Measurements from ENCODE around the gene EID2B.

The EID2B gene

GRCh38 chr19:39550197-39550596 is 17.5 kb upstream of the EID2B start:
- no peak overlapping the region for H2AFZ ChIP-seq (ENCODE audit: low read length, unreplicated experiment)
- H3K79me2 ChIP-seq (ENCODE audit: control insufficient read depth, insufficient read depth, low read length, unreplicated experiment): no peaks in the 10 kb centered on the region
- no peak overlapping the region for H3K27ac ChIP-seq (ENCODE audit: low read depth, low read length)
- no peaks in the 10 kb centered on the region for H3K4me1 ChIP-seq (ENCODE audit: control insufficient read depth, insufficient read depth, low read length, unreplicated experiment)
- no peaks in the 10 kb centered on the region for H3K36me3 ChIP-seq (ENCODE audit: insufficient read depth, low read length)
- H3K4me3 ChIP-seq (ENCODE audit: low read depth, low read length): no peak overlapping the region
- peaks cover 21% of the 10 kb centered on the region for H3K27me3 ChIP-seq (ENCODE audit: insufficient read depth, low read length)

- Histone ChIP-seq H3K79me2 (ENCODE audit: control insufficient read depth, insufficient read depth, low read length, unreplicated experiment) (no peaks in the 10 kb centered on the region), H3K4me3 (ENCODE audit: low read depth, low read length) (no peak overlapping the region), H3K4me1 (ENCODE audit: control insufficient read depth, insufficient read depth, low read length, unreplicated experiment) (no peaks in the 10 kb centered on the region), H3K27me3 (ENCODE audit: insufficient read depth, low read length) (peaks cover 10% of the 10 kb centered on the region), H3K27ac (ENCODE audit: low read depth, low read length) (no peak overlapping the region), H2AFZ (ENCODE audit: low read length, unreplicated experiment) (no peak overlapping the region), H3K36me3 (ENCODE audit: insufficient read depth, low read length) (no peaks in the 10 kb centered on the region)
These were observed 13.9 kb upstream of the EID2B start for GRCh38 chr19:39546599-39546998.

GRCh38 chr19:39544911-39545310 is 12.3 kb upstream of the EID2B start:
- Histone ChIP-seq H2AFZ (ENCODE audit: low read length, unreplicated experiment) (no peak overlapping the region), H3K4me3 (ENCODE audit: low read depth, low read length) (no peak overlapping the region), H3K27ac (ENCODE audit: low read depth, low read length) (no peak overlapping the region)

GRCh38 chr19:39544226-39544903 is 11.7 kb upstream of the EID2B start:
- H3K4me1 ChIP-seq (ENCODE audit: control insufficient read depth, insufficient read depth, low read length, unreplicated experiment): peaks cover 5% of the 10 kb centered on the region
- H3K79me2 ChIP-seq (ENCODE audit: control insufficient read depth, insufficient read depth, low read length, unreplicated experiment): no peaks in the 10 kb centered on the region
- no peaks in the 10 kb centered on the region for H3K36me3 ChIP-seq (ENCODE audit: insufficient read depth, low read length)
- no peak overlapping the region for H3K4me3 ChIP-seq (ENCODE audit: low read depth, low read length)
- peaks cover 10% of the 10 kb centered on the region for H3K27me3 ChIP-seq (ENCODE audit: insufficient read depth, low read length)
- no peak overlapping the region for H3K27ac ChIP-seq (ENCODE audit: low read depth, low read length)
- H2AFZ ChIP-seq (ENCODE audit: low read length, unreplicated experiment): no peak overlapping the region

More at GRCh38 chr19:39544911-39545310, 12.3 kb upstream of the EID2B start:
- Histone ChIP-seq H3K79me2 (ENCODE audit: control insufficient read depth, insufficient read depth, low read length, unreplicated experiment) (no peaks in the 10 kb centered on the region), H3K27me3 (ENCODE audit: insufficient read depth, low read length) (peaks cover 10% of the 10 kb centered on the region), H3K4me1 (ENCODE audit: control insufficient read depth, insufficient read depth, low read length, unreplicated experiment) (peaks cover 5% of the 10 kb centered on the region), H3K36me3 (ENCODE audit: insufficient read depth, low read length) (no peaks in the 10 kb centered on the region)

- Histone ChIP-seq H3K4me1 (ENCODE audit: control insufficient read depth, insufficient read depth, low read length, unreplicated experiment) (peaks cover 5% of the 10 kb centered on the region), H3K4me3 (ENCODE audit: low read depth, low read length) (no peak overlapping the region), H3K27me3 (ENCODE audit: insufficient read depth, low read length) (peaks cover 10% of the 10 kb centered on the region), H3K36me3 (ENCODE audit: insufficient read depth, low read length) (no peaks in the 10 kb centered on the region), H2AFZ (ENCODE audit: low read length, unreplicated experiment) (no peak overlapping the region), H3K79me2 (ENCODE audit: control insufficient read depth, insufficient read depth, low read length, unreplicated experiment) (peaks cover 8% of the 10 kb centered on the region), H3K27ac (ENCODE audit: low read depth, low read length) (no peak overlapping the region)
These were observed 10.8 kb upstream of the EID2B start for GRCh38 chr19:39543477-39543857.

- Histone ChIP-seq H3K4me1 (ENCODE audit: control insufficient read depth, insufficient read depth, low read length, unreplicated experiment) (peaks cover 10% of the 10 kb centered on the region), H3K27me3 (ENCODE audit: insufficient read depth, low read length) (peaks cover 10% of the 10 kb centered on the region), H3K79me2 (ENCODE audit: control insufficient read depth, insufficient read depth, low read length, unreplicated experiment) (peaks cover 13% of the 10 kb centered on the region), H2AFZ (ENCODE audit: low read length, unreplicated experiment) (no peak overlapping the region), H3K36me3 (ENCODE audit: insufficient read depth, low read length) (no peaks in the 10 kb centered on the region), H3K27ac (ENCODE audit: low read depth, low read length) (no peak overlapping the region), H3K4me3 (ENCODE audit: low read depth, low read length) (no peak overlapping the region)
These were observed 9.6 kb upstream of the EID2B start for GRCh38 chr19:39542206-39542605.

- Histone ChIP-seq H2AFZ (ENCODE audit: low read length, unreplicated experiment) (peak overlapping the region; percentile 83), H3K27me3 (ENCODE audit: insufficient read depth, low read length) (no peaks in the 10 kb centered on the region), H3K4me1 (ENCODE audit: control insufficient read depth, insufficient read depth, low read length, unreplicated experiment) (peaks cover 10% of the 10 kb centered on the region), H3K4me3 (ENCODE audit: low read depth, low read length) (peak overlapping the region; percentile 77), H3K79me2 (ENCODE audit: control insufficient read depth, insufficient read depth, low read length, unreplicated experiment) (peaks cover 13% of the 10 kb centered on the region), H3K36me3 (ENCODE audit: insufficient read depth, low read length) (no peaks in the 10 kb centered on the region), H3K27ac (ENCODE audit: low read depth, low read length) (no peak overlapping the region)
These were observed 7.7 kb upstream of the EID2B start for GRCh38 chr19:39540333-39540673.

GRCh38 chr19:39539518-39540332 is 7.1 kb upstream of the EID2B start, which contains the start of gene EID2:
EID2 (minus strand) TSS chr19:39540161; CDS start chr19:39540079, 82 bp downstream.
- H2AFZ ChIP-seq (ENCODE audit: low read length, unreplicated experiment): peak within 1 kb of the TSS; percentile 83

GRCh38 chr19:39539165-39539517 is 6.5 kb upstream of the EID2B start:
- peak overlapping the region; percentile 55 for H2AFZ ChIP-seq (ENCODE audit: low read length, unreplicated experiment)
- no peak overlapping the region for H3K27ac ChIP-seq (ENCODE audit: low read depth, low read length)
- H3K79me2 ChIP-seq (ENCODE audit: control insufficient read depth, insufficient read depth, low read length, unreplicated experiment): peaks cover 13% of the 10 kb centered on the region
- no peaks in the 10 kb centered on the region for H3K27me3 ChIP-seq (ENCODE audit: insufficient read depth, low read length)
- H3K36me3 ChIP-seq (ENCODE audit: insufficient read depth, low read length): no peaks in the 10 kb centered on the region
- H3K4me1 ChIP-seq (ENCODE audit: control insufficient read depth, insufficient read depth, low read length, unreplicated experiment): peaks cover 10% of the 10 kb centered on the region
- peak overlapping the region; percentile 77 for H3K4me3 ChIP-seq (ENCODE audit: low read depth, low read length)

More at GRCh38 chr19:39539518-39540332, 7.1 kb upstream of the EID2B start, which contains the start of gene EID2:
- H3K4me3 ChIP-seq (ENCODE audit: low read depth, low read length): peak within 1 kb of the TSS; percentile 77
- peaks cover 13% of the 10 kb centered on the region for H3K79me2 ChIP-seq (ENCODE audit: control insufficient read depth, insufficient read depth, low read length, unreplicated experiment)
- peaks cover 10% of the 10 kb centered on the region for H3K4me1 ChIP-seq (ENCODE audit: control insufficient read depth, insufficient read depth, low read length, unreplicated experiment)
- peak within 1 kb of the TSS; percentile 73 for H3K27ac ChIP-seq (ENCODE audit: low read depth, low read length)
- H3K27me3 ChIP-seq (ENCODE audit: insufficient read depth, low read length): no peaks in the 10 kb centered on the region
- no peaks in the 10 kb centered on the region for H3K36me3 ChIP-seq (ENCODE audit: insufficient read depth, low read length)

- Histone ChIP-seq H3K36me3 (ENCODE audit: insufficient read depth, low read length) (no peaks in the 10 kb centered on the region), H3K27me3 (ENCODE audit: insufficient read depth, low read length) (no peaks in the 10 kb centered on the region), H3K4me3 (ENCODE audit: low read depth, low read length) (no peak overlapping the region), H2AFZ (ENCODE audit: low read length, unreplicated experiment) (no peak overlapping the region), H3K4me1 (ENCODE audit: control insufficient read depth, insufficient read depth, low read length, unreplicated experiment) (peaks cover 9% of the 10 kb centered on the region), H3K79me2 (ENCODE audit: control insufficient read depth, insufficient read depth, low read length, unreplicated experiment) (peaks cover 21% of the 10 kb centered on the region), H3K27ac (ENCODE audit: low read depth, low read length) (no peak overlapping the region)
These were observed 1.1 kb upstream of the EID2B start for GRCh38 chr19:39533791-39534190.
